Measurements from ENCODE around the gene SEC23IP.
"Not testable (repeated sequence)": the region's sequence is repeated elsewhere in the genome, so short reads cannot be mapped to it uniquely, and the experiment has no call there.

Gene SEC23IP

GRCh38 chr10:119892188-119893065 is at the start of gene SEC23IP:
SEC23IP (plus strand) TSS chr10:119892730; CDS start chr10:119892783, 53 bp downstream.
- DNase-seq: peak; percentile 83

- no peak for DNase-seq
These were observed 46.9 kb upstream of the SEC23IP start for GRCh38 chr10:119845656-119846055.

GRCh38 chr10:119849031-119849789 is 43.3 kb upstream of the SEC23IP start:
- no peak for DNase-seq

GRCh38 chr10:119849944-119850343 is 42.6 kb upstream of the SEC23IP start:
- DNase-seq: no peak

GRCh38 chr10:119852277-119852676 is 40.3 kb upstream of the SEC23IP start:
- no peak for DNase-seq

- DNase-seq: no peak
These were observed 39.7 kb upstream of the SEC23IP start for GRCh38 chr10:119852822-119853221.

GRCh38 chr10:119853574-119853973 is 39.0 kb upstream of the SEC23IP start:
- no peak for DNase-seq

GRCh38 chr10:119858063-119858462 is 34.5 kb upstream of the SEC23IP start:
- DNase-seq: no peak

- no peak for DNase-seq
These were observed 32.9 kb upstream of the SEC23IP start for GRCh38 chr10:119859420-119860258.

GRCh38 chr10:119860866-119861607 is 31.5 kb upstream of the SEC23IP start:
- no peak for DNase-seq

- no peak for DNase-seq
These were observed 30.0 kb upstream of the SEC23IP start for GRCh38 chr10:119862524-119862923.

GRCh38 chr10:119863951-119864565 is 28.5 kb upstream of the SEC23IP start:
- no peak for DNase-seq

GRCh38 chr10:119865699-119866240 is 26.8 kb upstream of the SEC23IP start:
- DNase-seq: no peak

GRCh38 chr10:119867317-119867716 is 25.2 kb upstream of the SEC23IP start:
- no peak for DNase-seq

- not testable (repeated sequence) for DNase-seq
These were observed 23.1 kb upstream of the SEC23IP start for GRCh38 chr10:119869398-119869797.

GRCh38 chr10:119871881-119872609 is 20.5 kb upstream of the SEC23IP start:
- peak; percentile 74 for DNase-seq

- no peak for DNase-seq
These were observed 20.0 kb upstream of the SEC23IP start, which contains the start of gene MCMBP for GRCh38 chr10:119872610-119872859. MCMBP (minus strand) TSS chr10:119872843; CDS start chr10:119872584, 259 bp downstream.

GRCh38 chr10:119872860-119873681 is 19.5 kb upstream of the SEC23IP start:
- peak; percentile 79 for DNase-seq

GRCh38 chr10:119878524-119878923 is 14.0 kb upstream of the SEC23IP start:
- DNase-seq: no peak
